A549 (cell line): ENCODE data around the gene MLH3. TPM values are rescaled to one million over a fixed set of nuclear protein-coding genes. Genes with fewer than 3 reads are reported as not detected.

Experiments
- ATAC-seq, 2 experiments: fragments of 200-7000 bp in 1 of 2; fragments of >200 bp in 1 of 2; cut with Nextera tagmentation in 1 of 2; cut with Tn5 transposase in 1 of 2; 3 replicates each; pipeline versions ENCODE4 v1.8.0 to v1.9.1; 2018 to 2020; ENCODE audit warnings: mild to moderate bottlenecking in 1 of 2, moderate library complexity in 1 of 2
- CTCF ChIA-PET: fragments of 300-600 bp; sonication (Branson Sonifier 250); formaldehyde crosslinking; extraction: SDS; loops from one replicate; lab custom pipeline; 2021; ENCODE audit warnings: antibody characterized with exemption, inconsistent platforms; lab: Yijun Ruan, JAX
- POLR2A ChIA-PET: fragments of 350-600 bp; formaldehyde crosslinking; extraction: SDS; loops from one replicate; lab custom pipeline; 2021; ENCODE audit warnings: antibody characterized with exemption, inconsistent platforms; lab: Yijun Ruan, JAX
- DNase-seq, 2 experiments: peaks; one replicate each; pipeline versions ENCODE4 v3.0.0 to v3.0.0-alpha.2; 2011 to 2016; ENCODE audit warnings: low read depth in 1 of 2, low spot score in 1 of 2
- FAIRE-seq: peaks from 2 replicates; lab custom pipeline; 2011; peaks lifted over from hg19 to GRCh38; lab: Jason Lieb, UNC
- H3K27ac ChIP-seq, 2 experiments: fragments of >200 bp; sonication (Bioruptor Twin); formaldehyde crosslinking; 3 replicates each; pipeline ENCODE4 v1.5.1; 2016 to 2017
- H3K4me1 ChIP-seq: fragments of >200 bp; sonication (Bioruptor Twin); formaldehyde crosslinking; 3 replicates; pipeline ENCODE4 v1.6.1; 2016
- H3K4me2 ChIP-seq: fragments of >200 bp; sonication (Bioruptor Twin); formaldehyde crosslinking; 3 replicates; pipeline ENCODE4 v1.6.1; 2016
- H3K4me3 ChIP-seq: fragments of >200 bp; sonication (Bioruptor Twin); formaldehyde crosslinking; 3 replicates; pipeline ENCODE4 v1.5.1; 2016
- H3K9me3 ChIP-seq: fragments of >200 bp; sonication (Bioruptor Twin); formaldehyde crosslinking; 3 replicates; pipeline ENCODE4 v1.6.1; 2016
- BHLHE40 ChIP-seq: IDR thresholded peaks from 2 replicates; pipeline ENCODE4 v1.6.1; 2012; ENCODE audit warnings: low read depth, low read length, inconsistent platforms
- CHD2 ChIP-seq: fragments of 150-350 bp; IDR thresholded peaks from 2 replicates; pipeline ENCODE4 v1.6.1; 2014; ENCODE audit warnings: low read length; ENCODE audit not compliant: partially characterized antibody
- EHMT2 ChIP-seq: fragments of 200-600 bp; sonication (generic); IDR thresholded peaks from 2 replicates; pipeline ENCODE4 v1.6.1; 2016; ENCODE audit warnings: antibody characterized with exemption, low read depth, mild to moderate bottlenecking, moderate library complexity
- EP300 ChIP-seq, 2 experiments: fragments of >200 bp; sonication (Bioruptor Twin); formaldehyde crosslinking; IDR thresholded peaks; 2 replicates in 1 of 2; 3 replicates in 1 of 2; pipeline ENCODE4 v1.6.1; 2016 to 2017
- FOSB ChIP-seq: fragments of 250-450 bp; sonication (Bioruptor Pico); IDR thresholded peaks from 2 replicates; pipeline ENCODE4 v1.5.0; 2020; ENCODE audit warnings: mild to moderate bottlenecking, moderate library complexity
- HOXA7 ChIP-seq: fragments of 250-450 bp; sonication (Bioruptor Pico); IDR thresholded peaks from 2 replicates; pipeline ENCODE4 v1.5.0; 2020; ENCODE audit warnings: mild to moderate bottlenecking, moderate library complexity
- JUN ChIP-seq, 2 experiments: fragments of >200 bp; sonication (Bioruptor Twin); formaldehyde crosslinking; IDR thresholded peaks; 2 replicates in 1 of 2; 3 replicates in 1 of 2; pipeline ENCODE4 v1.6.1; 2016 to 2017
- KDM1A ChIP-seq: fragments of 200-600 bp; sonication (generic); IDR thresholded peaks from 2 replicates; pipeline ENCODE4 v1.6.1; 2016; ENCODE audit warnings: low read depth, mild to moderate bottlenecking
- MAFK ChIP-seq: fragments of 450-650 bp; IDR thresholded peaks from 2 replicates; pipeline ENCODE4 v1.6.1; 2014; ENCODE audit not compliant: partially characterized antibody
- MYC ChIP-seq: IDR thresholded peaks from 2 replicates; pipeline ENCODE4 v1.6.1; 2012; ENCODE audit warnings: mild to moderate bottlenecking, inconsistent platforms, low read length, improper control_type of control experiment, borderline replicate concordance
- PHF8 ChIP-seq: fragments of 200-600 bp; sonication (generic); IDR thresholded peaks from 2 replicates; pipeline ENCODE4 v1.6.1; 2016; ENCODE audit warnings: low read depth, mild to moderate bottlenecking, antibody characterized with exemption, moderate library complexity, borderline replicate concordance
- POLR2A ChIP-seq: IDR thresholded peaks from 2 replicates; pipeline ENCODE4 v1.6.1; 2012; ENCODE audit warnings: mild to moderate bottlenecking, low read length
- RCOR1 ChIP-seq: fragments of 150-350 bp; IDR thresholded peaks from 2 replicates; pipeline ENCODE4 v1.6.1; 2014; ENCODE audit warnings: antibody characterized with exemption, low read length, low read depth
- RNF2 ChIP-seq: fragments of 200-600 bp; sonication (generic); IDR thresholded peaks from 2 replicates; pipeline ENCODE4 v1.6.1; 2016; ENCODE audit warnings: low read depth, mild to moderate bottlenecking, antibody characterized with exemption, moderate library complexity, borderline replicate concordance
- SMC3 ChIP-seq: fragments of >200 bp; sonication (Bioruptor Twin); formaldehyde crosslinking; IDR thresholded peaks from 3 replicates; pipeline ENCODE4 v1.6.1; 2018; ENCODE audit warnings: inconsistent platforms
- ZSCAN20 ChIP-seq: fragments of 250-450 bp; sonication (Bioruptor Pico); IDR thresholded peaks from 2 replicates; pipeline ENCODE4 v1.8.0; 2022; ENCODE audit warnings: mild to moderate bottlenecking, moderate library complexity
- WGBS: methylation state at CpG from one replicate; pipeline ENCODE4 v1.1.6; 2017; ENCODE audit errors: missing lambda C conversion rate; 5-methylcytosine and 5-hydroxymethylcytosine counted together
- polyA plus RNA-seq, 4 experiments: library from polyadenylated mRNA; depleted of rRNA in 3 of 4; stranded (reverse); fragments of >200 nt; fragmentation: RNase III in 1 of 4; extraction: RNeasy Plus Mini Kit Qiagen cat#74134 plus additional on column Dnase treatment in 1 of 4; gene quantifications; 2 replicates in 3 of 4; 3 replicates in 1 of 4; pipeline ENCODE4 v1.2.3, GENCODE V29; 2011 to 2017
- TF ChIP-seq, protein P1 (sequence below): fragments of 250-450 bp; sonication (Bioruptor Pico); IDR thresholded peaks from 2 replicates; pipeline ENCODE4 v1.5.0; 2021; ENCODE audit warnings: mild to moderate bottlenecking, moderate library complexity, borderline replicate concordance
- TF ChIP-seq, protein P2 (sequence below): fragments of 150-350 bp; IDR thresholded peaks from 2 replicates; pipeline ENCODE4 v1.6.1; 2014; ENCODE audit warnings: low read depth, mild to moderate bottlenecking, low read length
- TF ChIP-seq, protein P3 (sequence below): fragments of >200 bp; sonication (Bioruptor Twin); formaldehyde crosslinking; IDR thresholded peaks from 3 replicates; pipeline ENCODE4 v1.6.1; 2016
- TF ChIP-seq, protein P4 (sequence below): IDR thresholded peaks from 2 replicates; pipeline ENCODE4 v1.6.1; 2012
- TF ChIP-seq, protein P5 (sequence below): fragments of >200 bp; sonication (Bioruptor Twin); formaldehyde crosslinking; IDR thresholded peaks from 2 replicates; pipeline ENCODE4 v1.6.1; 2016

The MLH3 gene
- polyA plus RNA-seq, 2 of the 4 experiments (the other 2 are of a cell fraction) = 15.2 to 32.3 TPM

DNA sequence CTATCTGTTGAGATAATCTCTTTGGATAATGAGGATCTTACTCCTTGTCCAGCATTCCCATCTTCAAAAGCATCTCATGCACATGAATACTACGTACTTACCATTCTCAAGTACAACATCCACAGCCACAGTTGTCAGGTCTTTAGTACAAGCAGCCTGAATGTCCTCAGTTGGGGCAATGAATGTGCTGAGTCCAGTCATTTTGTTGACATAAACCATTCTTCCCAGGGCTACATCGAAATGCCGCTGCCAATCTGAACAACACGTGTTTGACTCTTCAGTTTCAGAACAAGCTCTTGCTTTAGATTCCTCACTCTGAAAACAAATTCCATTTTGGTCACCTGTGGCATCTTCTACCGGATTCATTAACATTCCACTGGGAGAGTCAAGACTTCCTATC lies 5.0 kb downstream of the MLH3 start:
- FAIRE-seq = no peak
- Histone ChIP-seq H3K4me1 (peaks cover 48% of the 10 kb centered on the region), H3K4me2 (0 out of 3 replicates have a peak overlapping the region, but pooled peaks have one; percentile 19), H3K4me3 (no peak overlapping the region), H3K27ac (no peak overlapping the region), H3K9me3 (no peaks in the 10 kb centered on the region)
- no peak for TF ChIP-seq EP300 (IDR thresholded peaks at IDR 0.05)
- TF ChIP-seq POLR2A = no peak
- peak; percentile 64 for TF ChIP-seq MAFK
- no peak for DNase-seq
- no peak for ATAC-seq
- WGBS = 93% methylated on average over 5 of the region's 5 CpGs
- POLR2A ChIA-PET = no interaction called here
- CTCF ChIA-PET = interaction anchor here (1.4 to 1.6 kb wide), 2 partner anchors 10 to 101 kb away, joined by 3 to 6 read pairs; no protein-coding TSS in a partner anchor

DNA sequence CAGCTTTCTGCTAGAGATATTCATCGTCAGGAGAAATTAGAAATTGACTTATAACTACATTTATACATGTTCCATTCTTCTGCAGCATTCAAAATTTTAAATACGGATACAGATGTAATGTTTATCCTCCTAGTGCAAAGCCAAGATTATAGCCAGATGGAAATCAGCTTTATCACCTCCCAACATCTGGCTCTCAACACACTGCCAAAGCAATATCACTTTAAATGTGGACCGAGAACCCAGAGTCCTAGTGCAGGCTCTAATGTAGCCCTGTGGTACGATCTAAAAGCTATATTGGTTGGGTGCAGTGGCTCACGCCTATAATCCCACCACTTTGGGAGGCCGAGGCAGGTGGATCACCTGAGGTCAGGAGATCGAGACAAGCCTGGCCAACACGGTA lies 6.5 kb downstream of the MLH3 start:
- FAIRE-seq = no peak
- 82% methylated on average over 8 of the region's 8 CpGs for WGBS

DNA sequence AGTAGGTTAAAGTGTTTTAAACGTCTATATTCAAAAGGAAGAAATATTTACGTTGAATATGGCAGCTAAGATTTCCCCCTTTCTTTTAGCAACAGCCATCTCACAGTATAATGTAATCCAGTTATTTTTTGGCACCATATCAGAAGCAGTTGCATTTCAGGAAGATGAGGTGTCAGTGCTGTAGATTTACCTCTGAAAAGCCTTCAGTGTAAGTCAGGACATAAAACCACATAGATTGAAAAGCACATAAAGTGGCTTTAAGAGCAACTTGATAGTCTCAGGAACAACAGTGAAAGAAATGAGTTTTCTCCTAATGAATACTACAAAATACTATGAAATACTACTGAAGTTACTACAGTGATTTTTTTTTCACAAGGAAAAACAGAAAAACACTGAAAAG lies 6.9 kb downstream of the MLH3 start:
- H3K9me3 ChIP-seq = no peaks in the 10 kb centered on the region
- ChIA-PET CTCF (interaction anchor here (0.9 to 2.5 kb wide), 5 partner anchors 19 to 138 kb away, joined by 3 to 8 read pairs (median 5); no protein-coding TSS in a partner anchor), POLR2A (interaction anchor here (0.7 kb wide), 1 partner anchor 36 kb away, joined by 4 read pairs; no protein-coding TSS in a partner anchor)
- ATAC-seq (no peak), DNase-seq (no peak), FAIRE-seq (no peak)
- TF ChIP-seq SMC3 = no peak
- TF ChIP-seq CHD2 = no peak
- TF ChIP-seq, protein P1, sequence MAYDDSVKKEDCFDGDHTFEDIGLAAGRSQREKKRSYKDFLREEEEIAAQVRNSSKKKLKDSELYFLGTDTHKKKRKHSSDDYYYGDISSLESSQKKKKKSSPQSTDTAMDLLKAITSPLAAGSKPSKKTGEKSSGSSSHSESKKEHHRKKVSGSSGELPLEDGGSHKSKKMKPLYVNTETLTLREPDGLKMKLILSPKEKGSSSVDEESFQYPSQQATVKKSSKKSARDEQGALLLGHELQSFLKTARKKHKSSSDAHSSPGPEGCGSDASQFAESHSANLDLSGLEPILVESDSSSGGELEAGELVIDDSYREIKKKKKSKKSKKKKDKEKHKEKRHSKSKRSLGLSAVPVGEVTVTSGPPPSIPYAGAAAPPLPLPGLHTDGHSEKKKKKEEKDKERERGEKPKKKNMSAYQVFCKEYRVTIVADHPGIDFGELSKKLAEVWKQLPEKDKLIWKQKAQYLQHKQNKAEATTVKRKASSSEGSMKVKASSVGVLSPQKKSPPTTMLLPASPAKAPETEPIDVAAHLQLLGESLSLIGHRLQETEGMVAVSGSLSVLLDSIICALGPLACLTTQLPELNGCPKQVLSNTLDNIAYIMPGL (CRISPR knock-in tag) = no peak
- TF ChIP-seq, protein P2, sequence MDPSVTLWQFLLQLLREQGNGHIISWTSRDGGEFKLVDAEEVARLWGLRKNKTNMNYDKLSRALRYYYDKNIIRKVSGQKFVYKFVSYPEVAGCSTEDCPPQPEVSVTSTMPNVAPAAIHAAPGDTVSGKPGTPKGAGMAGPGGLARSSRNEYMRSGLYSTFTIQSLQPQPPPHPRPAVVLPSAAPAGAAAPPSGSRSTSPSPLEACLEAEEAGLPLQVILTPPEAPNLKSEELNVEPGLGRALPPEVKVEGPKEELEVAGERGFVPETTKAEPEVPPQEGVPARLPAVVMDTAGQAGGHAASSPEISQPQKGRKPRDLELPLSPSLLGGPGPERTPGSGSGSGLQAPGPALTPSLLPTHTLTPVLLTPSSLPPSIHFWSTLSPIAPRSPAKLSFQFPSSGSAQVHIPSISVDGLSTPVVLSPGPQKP = no peak
- TF ChIP-seq MYC = no peak
- TF ChIP-seq, protein P3, sequence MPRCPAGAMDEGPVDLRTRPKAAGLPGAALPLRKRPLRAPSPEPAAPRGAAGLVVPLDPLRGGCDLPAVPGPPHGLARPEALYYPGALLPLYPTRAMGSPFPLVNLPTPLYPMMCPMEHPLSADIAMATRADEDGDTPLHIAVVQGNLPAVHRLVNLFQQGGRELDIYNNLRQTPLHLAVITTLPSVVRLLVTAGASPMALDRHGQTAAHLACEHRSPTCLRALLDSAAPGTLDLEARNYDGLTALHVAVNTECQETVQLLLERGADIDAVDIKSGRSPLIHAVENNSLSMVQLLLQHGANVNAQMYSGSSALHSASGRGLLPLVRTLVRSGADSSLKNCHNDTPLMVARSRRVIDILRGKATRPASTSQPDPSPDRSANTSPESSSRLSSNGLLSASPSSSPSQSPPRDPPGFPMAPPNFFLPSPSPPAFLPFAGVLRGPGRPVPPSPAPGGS = no peak
- TF ChIP-seq KDM1A = no peak
- no peak for TF ChIP-seq MAFK
- no peak for TF ChIP-seq JUN (IDR thresholded peaks at IDR 0.05)
- TF ChIP-seq EHMT2 = no peak
- TF ChIP-seq RCOR1 = no peak
- no peak for TF ChIP-seq PHF8
- TF ChIP-seq RNF2 = no peak
- no peak for TF ChIP-seq ZSCAN20 (CRISPR knock-in tag)
- H3K4me2 ChIP-seq = peak overlapping the region; percentile 32; the same call in 2 of the 3 replicates
- no peak overlapping the region for H3K4me3 ChIP-seq
- peak overlapping the region; percentile 7 to 40; a peak in 3 of 6 replicates for H3K27ac ChIP-seq
- peaks cover 56% of the 10 kb centered on the region for H3K4me1 ChIP-seq
- WGBS = 15% methylated on average over 2 of the region's 2 CpGs

More for the DNA sequence above, 6.5 kb downstream of the MLH3 start:
- H3K27ac ChIP-seq = peak overlapping the region; percentile 7 to 52; a peak in 3 of 6 replicates
- ChIA-PET CTCF (interaction anchor here (0.9 to 2.5 kb wide), 4 partner anchors 44 to 139 kb away, joined by 3 to 8 read pairs (median 6); no protein-coding TSS in a partner anchor), POLR2A (interaction anchor here (0.7 kb wide), 1 partner anchor 36 kb away, joined by 4 read pairs; no protein-coding TSS in a partner anchor)
- peak overlapping the region; percentile 32; the same call in 2 of the 3 replicates for H3K4me2 ChIP-seq
- ATAC-seq (no peak), DNase-seq (no peak)
- TF ChIP-seq, protein P4, sequence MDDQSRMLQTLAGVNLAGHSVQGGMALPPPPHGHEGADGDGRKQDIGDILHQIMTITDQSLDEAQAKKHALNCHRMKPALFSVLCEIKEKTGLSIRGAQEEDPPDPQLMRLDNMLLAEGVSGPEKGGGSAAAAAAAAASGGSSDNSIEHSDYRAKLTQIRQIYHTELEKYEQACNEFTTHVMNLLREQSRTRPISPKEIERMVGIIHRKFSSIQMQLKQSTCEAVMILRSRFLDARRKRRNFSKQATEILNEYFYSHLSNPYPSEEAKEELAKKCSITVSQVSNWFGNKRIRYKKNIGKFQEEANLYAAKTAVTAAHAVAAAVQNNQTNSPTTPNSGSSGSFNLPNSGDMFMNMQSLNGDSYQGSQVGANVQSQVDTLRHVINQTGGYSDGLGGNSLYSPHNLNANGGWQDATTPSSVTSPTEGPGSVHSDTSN = no peak
- no peak for TF ChIP-seq FOSB (CRISPR knock-in tag)
- TF ChIP-seq HOXA7 (CRISPR knock-in tag) = no peak
- TF ChIP-seq BHLHE40 = no peak
- TF ChIP-seq, protein P2 = no peak
- no peak for TF ChIP-seq RCOR1
- TF ChIP-seq, protein P5, sequence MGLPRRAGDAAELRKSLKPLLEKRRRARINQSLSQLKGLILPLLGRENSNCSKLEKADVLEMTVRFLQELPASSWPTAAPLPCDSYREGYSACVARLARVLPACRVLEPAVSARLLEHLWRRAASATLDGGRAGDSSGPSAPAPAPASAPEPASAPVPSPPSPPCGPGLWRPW = no peak
- no peaks in the 10 kb centered on the region for H3K9me3 ChIP-seq
- H3K4me3 ChIP-seq = no peak overlapping the region
- H3K4me1 ChIP-seq = peaks cover 55% of the 10 kb centered on the region
